HG03039 (cell line): ENCODE measurements around the gene TPSD1.

Experiments
- ATAC-seq: cut with Tn5 transposase; IDR thresholded peaks from one replicate; pipeline ENCODE4 v1.9.1; 2021; ENCODE audit warnings: mild to moderate bottlenecking, moderate library complexity; ENCODE audit not compliant: unreplicated experiment

Gene TPSD1

GRCh38 chr16:1297018-1297696 is 41.3 kb downstream of the TPSD1 start:
- ATAC-seq = no peak

GRCh38 chr16:1298406-1298805 is 42.5 kb downstream of the TPSD1 start:
- no peak for ATAC-seq

GRCh38 chr16:1299012-1299867 is 43.4 kb downstream of the TPSD1 start:
- no peak for ATAC-seq

- no peak for ATAC-seq
These were observed 44.0 kb downstream of the TPSD1 start for GRCh38 chr16:1299868-1300203.

- no peak for ATAC-seq
These were observed 45.0 kb downstream of the TPSD1 start for GRCh38 chr16:1300664-1301476.

GRCh38 chr16:1301562-1301961 is 45.7 kb downstream of the TPSD1 start:
- no peak for ATAC-seq

- no peak for ATAC-seq
These were observed 50.0 kb downstream of the TPSD1 start for GRCh38 chr16:1305823-1306222.

GRCh38 chr16:1306334-1306733 is 50.5 kb downstream of the TPSD1 start:
- no peak for ATAC-seq

- ATAC-seq = no peak
These were observed 52.4 kb downstream of the TPSD1 start for GRCh38 chr16:1308036-1308976.
